H1 (cell line): ENCODE measurements around the gene UBE2E2. TPM values are rescaled to one million over a fixed set of nuclear protein-coding genes. Genes with fewer than 3 reads are reported as not detected.

Experiments used
- CTCF ChIA-PET: fragments of 300-600 bp; sonication (Branson Sonifier 250); formaldehyde crosslinking; loops from one replicate; lab custom pipeline; 2021; ENCODE audit not compliant: partially characterized antibody; lab: Charles Lee
- POLR2A ChIA-PET: fragments of 300-600 bp; sonication (Branson Sonifier 250); formaldehyde crosslinking; loops from one replicate; lab custom pipeline; 2021; ENCODE audit warnings: inconsistent platforms; ENCODE audit not compliant: partially characterized antibody; lab: Charles Lee
- DNase-seq, 2 experiments: peaks; one replicate each; pipeline versions ENCODE4 v3.0.0 to v3.0.0-alpha.2; 2010 to 2022; ENCODE audit warnings: low spot score in 2 of 2, low read depth in 1 of 2, mixed read lengths in 1 of 2
- FAIRE-seq: peaks from 2 replicates; lab custom pipeline; 2011; peaks lifted over from hg19 to GRCh38; lab: Jason Lieb, UNC
- H2AFZ ChIP-seq: 2 replicates; pipeline ENCODE4 v1.8.1; 2012; ENCODE audit warnings: low read length, inconsistent platforms
- H2AK5ac ChIP-seq: 2 replicates; pipeline ENCODE4 v1.6.1; 2013; ENCODE audit warnings: low read depth, low read length
- H2BK120ac ChIP-seq: replicated peaks from 2 replicates; pipeline ENCODE3; 2013; ENCODE audit warnings: low read depth, low read length, inconsistent platforms
- H2BK12ac ChIP-seq: 2 replicates; pipeline ENCODE4 v1.6.1; 2013; ENCODE audit warnings: low read depth, low read length
- H2BK15ac ChIP-seq: 2 replicates; pipeline ENCODE4 v1.6.1; 2013; ENCODE audit warnings: low read length
- H2BK20ac ChIP-seq: 2 replicates; pipeline ENCODE4 v1.6.1; 2013; ENCODE audit warnings: low read length
- H2BK5ac ChIP-seq: 2 replicates; pipeline ENCODE4 v1.6.1; 2013; ENCODE audit warnings: low read depth, low read length
- H3K14ac ChIP-seq: 2 replicates; pipeline ENCODE4 v1.6.1; 2013; ENCODE audit warnings: inconsistent platforms; ENCODE audit not compliant: insufficient read length
- H3K18ac ChIP-seq: 2 replicates; pipeline ENCODE4 v1.6.1; 2013; ENCODE audit warnings: low read length; ENCODE audit errors: extremely low read depth
- H3K23ac ChIP-seq: 2 replicates; pipeline ENCODE4 v1.6.1; 2013; ENCODE audit warnings: inconsistent platforms; ENCODE audit not compliant: insufficient read length
- H3K23me2 ChIP-seq: 2 replicates; pipeline ENCODE4 v1.6.1; 2013; ENCODE audit warnings: low read depth, low read length
- H3K27ac ChIP-seq: 2 replicates; pipeline ENCODE4 v1.6.1; 2011; ENCODE audit warnings: low read depth, low read length, inconsistent platforms
- H3K27me3 ChIP-seq, 4 experiments: replicated peaks in 1 of 4; 1 replicate in 1 of 4; 2 replicates in 3 of 4; pipeline versions ENCODE4 v1.6.1 to v1.8.1; 2011 to 2013; ENCODE audit warnings: low read length in 3 of 4, mild to moderate bottlenecking in 3 of 4, inconsistent platforms in 2 of 4, mixed read lengths in 2 of 4, moderate library complexity in 1 of 4; ENCODE audit not compliant: control insufficient read depth in 3 of 4, insufficient read depth in 3 of 4; ENCODE audit errors: extremely low read depth in 1 of 4
- H3K36me3 ChIP-seq, 4 experiments: 2 replicates each; pipeline versions ENCODE4 v1.6.1 to v1.8.1; 2011 to 2013; ENCODE audit warnings: mild to moderate bottlenecking in 4 of 4, low read length in 3 of 4, moderate library complexity in 2 of 4, control low read depth in 1 of 4, inconsistent platforms in 1 of 4; ENCODE audit not compliant: insufficient read depth in 4 of 4, control insufficient read depth in 2 of 4
- H3K4ac ChIP-seq: replicated peaks from 2 replicates; pipeline ENCODE3; 2013; ENCODE audit warnings: low read length, low read depth, mixed read lengths, inconsistent platforms; ENCODE audit not compliant: insufficient read length
- H3K4me1 ChIP-seq, 4 experiments: replicated peaks in 1 of 4; 1 replicate in 1 of 4; 2 replicates in 3 of 4; pipeline versions ENCODE4 v1.6.1 to v1.8.1; 2011 to 2013; ENCODE audit warnings: low read length in 3 of 4, inconsistent platforms in 2 of 4, mixed read lengths in 1 of 4; ENCODE audit not compliant: insufficient read depth in 4 of 4, control insufficient read depth in 3 of 4
- H3K4me2 ChIP-seq, 2 experiments: 2 replicates each; pipeline versions ENCODE4 v1.6.1 to v1.8.1; 2011 to 2013; ENCODE audit warnings: low read depth in 2 of 2, low read length in 2 of 2, control low read depth in 1 of 2, inconsistent platforms in 1 of 2, mild to moderate bottlenecking in 1 of 2; ENCODE audit not compliant: insufficient read depth in 1 of 2
- H3K4me3 ChIP-seq, 4 experiments: fragments of 200-600, 300-600 bp in 1 of 4; sonication (generic), shearing (Covaris generic), sonication (Bioruptor Twin) in 1 of 4; 2 replicates each; pipeline versions ENCODE4 v1.5.1 to v1.8.1; 2011 to 2016; ENCODE audit warnings: low read length in 4 of 4, low read depth in 3 of 4, control low read depth in 2 of 4, inconsistent platforms in 2 of 4, mild to moderate bottlenecking in 2 of 4, mixed read lengths in 1 of 4, moderate library complexity in 1 of 4; ENCODE audit not compliant: insufficient read depth in 2 of 4; ENCODE audit errors: extremely low read depth in 1 of 4
- H3K56ac ChIP-seq: replicated peaks from 2 replicates; pipeline ENCODE3; 2013; ENCODE audit warnings: low read depth, mild to moderate bottlenecking, mixed read lengths, low read length, inconsistent platforms; ENCODE audit not compliant: insufficient read length
- H3K79me1 ChIP-seq: 2 replicates; pipeline ENCODE4 v1.6.1; 2013; ENCODE audit warnings: low read depth, low read length, control low read depth
- H3K79me2 ChIP-seq, 2 experiments: 2 replicates each; pipeline versions ENCODE4 v1.6.1 to v1.8.1; 2012 to 2013; ENCODE audit warnings: low read length in 2 of 2, mild to moderate bottlenecking in 2 of 2, inconsistent platforms in 1 of 2; ENCODE audit not compliant: insufficient read depth in 2 of 2, control insufficient read depth in 1 of 2
- H3K9ac ChIP-seq, 4 experiments: replicated peaks in 1 of 4; 1 replicate in 1 of 4; 2 replicates in 3 of 4; pipeline versions ENCODE4 v1.6.1 to v1.8.1; 2011 to 2013; ENCODE audit warnings: low read depth in 3 of 4, low read length in 3 of 4, control low read depth in 2 of 4, mild to moderate bottlenecking in 2 of 4, moderate library complexity in 2 of 4, inconsistent platforms in 1 of 4; ENCODE audit errors: extremely low read depth in 1 of 4
- H3K9me3 ChIP-seq, 2 experiments: 2 replicates each; pipeline versions ENCODE4 v1.6.1 to v1.8.1; 2012 to 2013; ENCODE audit warnings: mild to moderate bottlenecking in 2 of 2, moderate library complexity in 2 of 2, control low read depth in 1 of 2, inconsistent platforms in 1 of 2, low read depth in 1 of 2, low read length in 1 of 2, mixed read lengths in 1 of 2; ENCODE audit not compliant: insufficient read depth in 2 of 2
- H4K20me1 ChIP-seq, 2 experiments: replicated peaks in 1 of 2; 2 replicates each; pipeline versions ENCODE3 to v1.8.1; 2011 to 2013; ENCODE audit warnings: inconsistent platforms in 2 of 2, low read length in 2 of 2, mild to moderate bottlenecking in 1 of 2; ENCODE audit not compliant: insufficient read depth in 2 of 2, control insufficient read depth in 1 of 2
- H4K5ac ChIP-seq: 2 replicates; pipeline ENCODE4 v1.6.1; 2013; ENCODE audit warnings: low read length, low read depth, mixed read lengths, inconsistent platforms; ENCODE audit not compliant: insufficient read length
- H4K8ac ChIP-seq: 2 replicates; pipeline ENCODE4 v1.8.0; 2013; ENCODE audit warnings: mild to moderate bottlenecking, moderate library complexity, low read length, inconsistent platforms; ENCODE audit not compliant: insufficient read depth; ENCODE audit errors: extremely low read depth
- H4K91ac ChIP-seq: replicated peaks from 2 replicates; pipeline ENCODE3; 2013; ENCODE audit warnings: low read length, mixed read lengths, inconsistent platforms; ENCODE audit not compliant: insufficient read length
- ATF2 ChIP-seq: IDR thresholded peaks from 2 replicates; pipeline ENCODE4 v1.6.1; 2012; ENCODE audit warnings: low read length, inconsistent platforms
- BCL11A ChIP-seq, 2 experiments: IDR thresholded peaks; one replicate each; pipeline ENCODE4 v1.6.1; 2011; ENCODE audit warnings: low read depth in 2 of 2, low read length in 2 of 2, mild to moderate bottlenecking in 2 of 2
- CEBPB ChIP-seq: IDR thresholded peaks from 2 replicates; pipeline ENCODE4 v1.6.1; 2012; ENCODE audit warnings: low read depth, low read length
- EZH2 ChIP-seq: fragments of 200-600 bp; sonication (generic); IDR thresholded peaks from 2 replicates; pipeline ENCODE4 v1.7.1; 2012; ENCODE audit warnings: low read depth, mild to moderate bottlenecking, moderate library complexity, low read length, inconsistent platforms; ENCODE audit not compliant: severe bottlenecking
- GABPA ChIP-seq: IDR thresholded peaks from 2 replicates; pipeline ENCODE4 v1.6.1; 2011; ENCODE audit warnings: mild to moderate bottlenecking, low read length, moderate library complexity, borderline replicate concordance; ENCODE audit not compliant: insufficient read depth
- HDAC6 ChIP-seq: IDR thresholded peaks from one replicate; pipeline ENCODE4 v1.7.1; 2012; ENCODE audit warnings: low read depth, mild to moderate bottlenecking, inconsistent platforms, low read length, moderate library complexity
- POLR2A ChIP-seq, 2 experiments: IDR thresholded peaks; 1 replicate in 1 of 2; 2 replicates in 1 of 2; pipeline ENCODE4 v1.6.1; 2011; ENCODE audit warnings: low read depth in 2 of 2, low read length in 2 of 2, mild to moderate bottlenecking in 2 of 2; ENCODE audit errors: control extremely low read depth in 1 of 2
- RAD21 ChIP-seq, 2 experiments: IDR thresholded peaks in 1 of 2; conservative IDR thresholded peaks in 1 of 2; 2 replicates each; pipeline ENCODE4 v1.6.1; 2011; ENCODE audit warnings: low read depth in 2 of 2, low read length in 2 of 2, improper control_type of control experiment in 1 of 2, inconsistent platforms in 1 of 2, mild to moderate bottlenecking in 1 of 2, moderate library complexity in 1 of 2
- RBBP5 ChIP-seq: IDR thresholded peaks from 2 replicates; pipeline ENCODE4 v1.7.1; 2012; ENCODE audit warnings: low read depth, mild to moderate bottlenecking, inconsistent platforms, low read length, moderate library complexity, borderline replicate concordance
- RXRA ChIP-seq: IDR thresholded peaks from 2 replicates; pipeline ENCODE4 v1.6.1; 2011; ENCODE audit warnings: low read depth, mild to moderate bottlenecking, low read length, moderate library complexity; ENCODE audit not compliant: insufficient read depth
- TEAD4 ChIP-seq: IDR thresholded peaks from 2 replicates; pipeline ENCODE4 v1.6.1; 2012; ENCODE audit warnings: low read depth, low read length, inconsistent platforms, mixed read lengths
- ZNF274 ChIP-seq: IDR thresholded peaks from 2 replicates; pipeline ENCODE4 v1.7.0; 2012; ENCODE audit warnings: low read length, borderline replicate concordance; ENCODE audit errors: extremely low read depth
- WGBS, 2 experiments: shearing (Covaris generic) in 1 of 2; methylation state at CpG; one replicate each; pipeline versions ENCODE4 v1.1.6 to v1.1.7; 2013 to 2015; ENCODE audit warnings: low lambda C conversion rate in 2 of 2, mixed read lengths in 2 of 2, inconsistent platforms in 1 of 2, low coverage in 1 of 2, missing lambda C conversion rate in 1 of 2; ENCODE audit not compliant: insufficient replicate concordance in 2 of 2, insufficient coverage in 1 of 2, insufficient read length in 1 of 2; ENCODE audit errors: extremely low coverage in 1 of 2, missing lambda C conversion rate in 1 of 2; 5-methylcytosine and 5-hydroxymethylcytosine counted together
- polyA plus RNA-seq, 7 experiments: library from polyadenylated mRNA; depleted of rRNA in 3 of 7; stranded (reverse) in 5 of 7; unstranded in 2 of 7; fragments of >200 nt in 5 of 7; fragments of 200-250 nt in 2 of 7; gene quantifications; 1 replicate in 5 of 7; 2 replicates in 1 of 7; 4 replicates in 1 of 7; pipeline versions ENCODE4 v1.2.1 to v1.2.3, GENCODE V29; 2011 to 2013; ENCODE audit warnings: missing spikeins in 2 of 7, mixed read lengths in 2 of 7
- total RNA-seq: library from RNA; stranded (reverse); fragmentation: NEBNext Ultra II Directional; extraction: Animal tissue kit (Norgen Biotek cat#: 25700); gene quantifications from 2 replicates; pipeline ENCODE4 v1.2.1, GENCODE V29; 2021

Gene UBE2E2
- total and polyA plus RNA-seq, 2 of the 8 experiments (the other 6 are each of a cell fraction or from before 2014, with no cell fraction given) = 57.6 to 70.6 TPM

- Histone ChIP-seq H3K36me3 (no peaks in the 10 kb centered on the region), H3K4me3 (no peak overlapping the region), H2AK5ac (no peak overlapping the region), H3K9me3 (no peaks in the 10 kb centered on the region), H4K5ac (no peak overlapping the region), H2BK12ac (no peak overlapping the region), H2BK5ac (no peak overlapping the region), H2BK15ac (no peak overlapping the region), H3K4me1 (peaks cover 0 to 7% (median 3%) of the 10 kb centered on the region in 4 experiments; a peak in 3 of 7 replicates), H2AFZ (no peak overlapping the region), H4K8ac (no peak overlapping the region), H3K23me2 (no peaks in the 10 kb centered on the region), H3K23ac (no peak overlapping the region), H4K91ac (no peak overlapping the region), H3K27me3 (no peaks in the 10 kb centered on the region), H3K18ac (no peak overlapping the region), H3K4ac (no peak overlapping the region), H3K27ac (no peak overlapping the region), H4K20me1 (no peaks in the 10 kb centered on the region), H3K4me2 (no peak overlapping the region), H2BK20ac (no peak overlapping the region), H3K79me1 (no peaks in the 10 kb centered on the region), H3K14ac (no peak overlapping the region), H3K9ac (no peak overlapping the region), H3K56ac (no peak overlapping the region), H2BK120ac (no peak overlapping the region), H3K79me2 (no peaks in the 10 kb centered on the region)
- DNase-seq (peak in 1 of 2 experiments; percentile 62), FAIRE-seq (no peak)
- ChIA-PET CTCF (interaction anchor here (1.0 kb wide), 1 partner anchor 9 kb away, joined by 3 read pairs; no protein-coding TSS in a partner anchor), POLR2A (interaction anchor here (0.6 to 1.5 kb wide), 3 partner anchors 54 to 286 kb away, joined by 3 read pairs; no protein-coding TSS in a partner anchor)
- 67% methylated on average over 9 of the region's 9 CpGs; no CpG with 5 or more reads in 1 of the 2 experiments for WGBS, 2 experiments
- TF ChIP-seq CEBPB (no peak), ATF2 (no peak), ZNF274 (no peak), TEAD4 (no peak), POLR2A (IDR thresholded peaks at IDR 0.05; ENCODE audit: control extremely low read depth in 1 of 2, low read depth in 2 of 2, low read length in 2 of 2) (no peak), GABPA (no peak), EZH2 (no peak), BCL11A (IDR thresholded peaks at IDR 0.05; ENCODE audit: low read depth in 2 of 2, low read length in 2 of 2) (no peak), RBBP5 (no peak), RAD21 (IDR thresholded peaks at IDR 0.05 in 1 of 2, conservative IDR thresholded peaks at IDR 0.05 in 1 of 2; ENCODE audit: low read depth in 2 of 2, low read length in 2 of 2) (no peak), RXRA (no peak), HDAC6 (no peak)
These were observed 399.8 kb downstream of the UBE2E2 start for GRCh38 chr3:23602971-23603370.
